ENCODE data around the gene LMTK2.

LMTK2 gene

DNA sequence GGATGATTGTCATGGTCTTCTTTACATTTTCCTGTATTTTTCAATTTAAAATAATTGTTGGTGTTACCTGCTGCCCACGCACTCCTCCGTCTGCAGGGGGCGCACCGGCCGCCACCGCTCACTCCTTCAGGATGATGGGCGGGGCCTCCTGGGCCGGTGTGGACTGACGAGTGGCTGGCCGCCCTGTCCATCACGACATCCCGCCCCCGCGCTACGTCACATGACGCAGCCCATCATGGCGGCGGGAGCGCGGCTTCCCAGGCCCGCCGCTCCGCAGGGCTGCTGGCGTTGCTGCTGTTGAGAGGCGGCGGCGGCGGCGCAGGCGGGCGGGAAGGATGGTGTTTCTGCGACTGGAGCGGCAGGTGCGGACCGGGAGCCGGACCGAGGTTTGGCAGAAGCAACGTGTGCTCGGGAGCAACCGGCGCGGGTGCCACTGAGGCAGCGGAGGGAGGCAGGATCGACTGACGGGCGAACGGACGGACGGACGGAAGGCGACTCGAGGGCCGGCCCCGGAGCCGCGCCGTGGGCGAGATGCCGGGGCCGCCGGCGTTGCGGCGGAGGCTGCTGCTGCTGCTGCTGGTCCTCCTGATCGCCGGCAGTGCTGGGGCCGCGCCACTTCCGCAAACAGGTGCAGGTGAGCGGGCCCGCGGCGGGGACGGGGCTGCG lies at the start of gene LMTK2:
TSS of gene LMTK2 (plus strand) at position 216 of the 666 bp plus-strand sequence. CDS start at position 532, 316 bp downstream.
- peak; percentile 79 for DNase-seq

DNA sequence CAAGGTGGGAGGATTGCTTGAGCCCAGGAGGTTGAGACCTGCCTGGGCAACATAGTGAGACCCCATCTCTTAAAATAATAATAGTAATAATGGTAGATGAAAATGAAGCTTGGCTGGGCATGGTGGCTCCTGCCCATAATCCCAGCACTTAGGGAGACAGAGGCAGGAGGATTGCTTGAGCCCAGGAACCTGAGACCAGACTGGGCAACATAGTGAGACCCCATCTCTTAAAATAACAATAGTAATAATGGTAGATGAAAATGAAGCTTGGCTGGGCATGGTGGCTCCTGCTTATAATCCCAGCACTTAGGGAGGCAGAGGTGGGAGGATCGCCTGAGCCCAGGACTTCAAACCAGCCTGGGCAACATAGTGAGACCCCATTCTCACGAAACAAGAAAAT lies 49.5 kb upstream of the LMTK2 start:
- no peak for DNase-seq

GRCh38 chr7:98058186-98058585 lies 48.5 kb upstream of the LMTK2 start:
- DNase-seq = no peak

DNA sequence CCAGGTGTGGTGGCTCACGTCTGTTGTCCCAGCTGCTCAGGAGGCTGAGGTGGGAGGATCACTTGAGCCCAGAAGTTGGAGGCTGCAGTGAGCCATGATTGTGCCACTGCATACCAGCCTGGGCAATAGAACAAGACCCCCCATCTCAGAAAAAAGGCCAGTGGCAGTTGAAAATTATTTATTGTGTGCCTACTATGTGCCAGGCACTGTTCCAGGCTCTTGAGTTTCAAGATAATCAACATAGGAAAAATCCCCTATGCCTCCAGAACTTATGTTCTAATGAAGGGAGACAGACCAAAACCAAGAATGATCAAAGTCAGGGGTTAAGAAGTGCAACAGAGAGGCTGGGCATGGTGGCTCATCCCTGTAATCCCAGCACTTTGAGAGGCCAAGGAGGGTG lies 42.4 kb upstream of the LMTK2 start:
- DNase-seq = no peak

DNA sequence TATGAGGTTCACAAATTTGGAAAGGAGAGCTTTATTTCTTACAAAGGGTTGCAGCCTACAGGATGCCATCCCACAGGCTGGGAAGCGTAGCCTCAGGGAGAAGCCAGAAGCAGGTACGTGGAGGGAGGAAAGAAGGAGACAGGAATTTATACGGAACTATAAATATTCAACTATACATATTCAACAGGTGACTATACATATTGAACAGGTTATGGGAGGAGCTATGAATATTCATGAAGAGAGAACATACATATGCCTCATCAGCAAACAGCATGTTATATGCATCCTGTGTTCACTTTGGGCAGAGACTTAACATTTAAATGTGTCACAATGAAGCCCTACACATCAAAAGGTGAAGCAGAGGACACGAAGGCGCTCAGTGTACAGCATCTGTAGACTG lies 40.5 kb upstream of the LMTK2 start:
- DNase-seq = no peak

DNA sequence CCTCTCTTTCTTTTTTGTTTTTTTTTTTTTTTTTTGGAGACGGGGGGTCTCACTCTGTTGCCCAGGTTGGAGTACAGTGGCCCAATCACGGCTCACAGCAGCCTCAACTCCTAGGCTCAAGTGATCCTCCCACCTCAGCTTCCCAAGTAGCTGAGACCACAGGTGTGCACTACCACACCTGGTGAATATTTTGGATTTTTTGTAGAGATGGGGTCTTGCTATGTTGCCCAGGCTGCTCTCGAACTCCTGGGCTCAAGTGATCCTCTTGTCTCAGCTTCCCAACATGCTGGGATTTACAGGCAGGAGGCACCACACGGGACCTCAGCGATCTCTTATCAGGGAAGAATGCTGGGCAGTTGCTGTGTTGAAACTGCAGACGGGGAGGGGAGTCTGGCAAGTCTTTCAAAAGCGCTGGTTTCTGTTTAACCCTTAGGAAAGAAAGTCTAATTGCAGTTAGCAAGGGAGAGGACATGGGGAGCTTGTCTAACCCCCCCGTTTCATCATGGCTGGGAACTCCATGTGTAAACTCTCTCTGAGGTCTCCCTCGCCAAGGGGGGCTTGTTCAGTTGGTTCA lies 39.6 kb upstream of the LMTK2 start:
- DNase-seq = no peak

DNA sequence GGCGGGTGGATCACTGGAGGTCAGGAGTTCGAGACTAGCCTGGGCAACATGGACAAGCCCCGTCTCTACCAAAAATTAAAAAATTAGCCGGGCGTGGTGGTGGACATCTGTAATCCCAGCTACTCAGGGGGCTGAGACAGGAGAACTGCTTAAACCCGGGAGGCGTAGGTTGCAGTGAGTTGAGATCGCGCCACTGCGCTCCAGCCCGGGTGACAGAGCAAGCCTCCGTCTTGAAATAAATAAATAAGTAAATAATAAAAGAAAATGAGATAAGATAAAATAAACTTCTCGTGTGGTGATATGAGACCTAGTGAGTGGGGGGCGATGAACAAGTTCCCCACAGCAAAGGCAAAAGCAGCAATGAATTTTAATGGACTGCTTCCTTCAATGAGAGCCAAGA lies 33.6 kb upstream of the LMTK2 start:
- DNase-seq = no peak

GRCh38 chr7:98075801-98076200 lies 30.9 kb upstream of the LMTK2 start:
- no peak for DNase-seq

- no peak for DNase-seq
Measured at GRCh38 chr7:98077762-98078161, 28.9 kb upstream of the LMTK2 start.

GRCh38 chr7:98078197-98078870 lies 28.3 kb upstream of the LMTK2 start:
- no peak for DNase-seq

DNA sequence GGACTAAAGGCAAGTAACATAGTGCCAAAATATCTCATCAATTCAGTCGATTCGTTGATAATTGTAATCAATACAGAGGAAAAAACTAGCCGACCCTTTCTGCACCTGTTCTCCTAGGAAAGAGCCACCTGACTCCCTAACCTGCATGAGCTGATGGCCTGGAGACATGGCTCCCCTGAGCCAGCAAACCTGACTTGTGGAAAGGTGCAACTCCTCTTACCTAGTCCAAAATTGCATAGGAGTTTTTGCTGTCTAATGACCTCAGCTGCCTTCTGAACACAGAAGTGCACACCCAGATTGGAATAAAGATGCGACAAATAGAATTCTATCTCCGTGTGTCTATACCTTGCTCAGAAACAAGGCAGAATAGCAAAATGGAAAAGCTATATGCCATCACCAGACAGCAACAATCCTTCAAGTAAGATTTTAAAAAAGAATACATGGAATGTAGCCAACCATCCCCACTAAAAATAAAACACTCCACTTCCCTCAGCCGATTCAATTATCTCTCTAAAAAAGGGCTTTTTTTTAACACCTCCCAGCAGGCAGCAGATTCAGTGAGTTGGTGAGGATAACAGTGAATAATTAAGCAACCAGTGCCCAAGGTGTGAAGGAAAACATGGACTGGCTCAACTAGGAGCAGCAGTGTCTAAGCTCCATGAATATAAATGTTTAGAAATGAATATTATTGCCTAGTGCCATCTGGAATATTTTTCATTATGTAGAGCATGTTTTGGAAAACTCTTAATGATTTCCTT lies 26.6 kb upstream of the LMTK2 start:
- no peak for DNase-seq

GRCh38 chr7:98081319-98081718 lies 25.3 kb upstream of the LMTK2 start:
- no peak for DNase-seq

GRCh38 chr7:98084631-98085030 lies 22.0 kb upstream of the LMTK2 start:
- no peak for DNase-seq

- no peak for DNase-seq
Measured at GRCh38 chr7:98085674-98086073, 21.0 kb upstream of the LMTK2 start.

DNA sequence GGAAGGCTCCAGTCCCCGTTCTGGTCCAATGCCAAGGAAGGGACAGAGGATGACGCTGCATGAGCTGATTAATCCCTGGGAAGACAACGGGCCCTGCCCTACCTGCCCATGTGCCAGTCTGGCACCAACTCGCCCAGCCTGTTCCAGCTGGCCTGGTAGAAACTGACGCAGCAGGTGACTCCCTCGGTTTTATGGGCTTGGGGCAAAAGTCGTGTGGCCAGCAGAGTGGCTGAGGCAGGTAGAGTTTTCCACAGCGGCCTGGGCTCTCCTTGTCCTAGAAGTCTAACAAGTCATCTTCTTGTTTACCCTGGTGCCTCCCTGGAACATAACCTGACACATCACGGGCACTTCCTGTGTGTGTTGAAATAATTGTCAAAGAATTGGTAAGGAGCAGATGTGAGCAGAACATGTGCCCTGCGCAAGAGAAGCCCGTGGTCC lies 20.4 kb upstream of the LMTK2 start:
- DNase-seq = no peak

DNA sequence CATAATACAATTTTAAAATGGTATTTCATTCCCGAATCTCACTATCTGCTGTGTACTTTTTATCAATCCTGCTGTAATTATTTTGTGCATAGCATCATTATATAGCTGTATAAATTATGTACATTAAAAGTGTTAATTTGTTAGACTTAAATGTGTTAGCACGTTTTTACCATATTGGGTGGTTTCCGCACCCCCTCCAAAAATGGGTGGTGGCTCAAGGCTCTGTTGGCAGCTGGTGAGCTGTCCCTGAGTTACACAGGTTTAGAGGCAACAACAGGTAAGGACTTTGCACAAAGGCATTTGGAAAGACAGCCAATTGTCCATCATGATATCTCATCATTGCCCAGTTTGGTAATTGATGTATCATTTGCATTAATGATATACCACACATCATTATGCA lies 18.6 kb upstream of the LMTK2 start:
- DNase-seq = no peak

DNA sequence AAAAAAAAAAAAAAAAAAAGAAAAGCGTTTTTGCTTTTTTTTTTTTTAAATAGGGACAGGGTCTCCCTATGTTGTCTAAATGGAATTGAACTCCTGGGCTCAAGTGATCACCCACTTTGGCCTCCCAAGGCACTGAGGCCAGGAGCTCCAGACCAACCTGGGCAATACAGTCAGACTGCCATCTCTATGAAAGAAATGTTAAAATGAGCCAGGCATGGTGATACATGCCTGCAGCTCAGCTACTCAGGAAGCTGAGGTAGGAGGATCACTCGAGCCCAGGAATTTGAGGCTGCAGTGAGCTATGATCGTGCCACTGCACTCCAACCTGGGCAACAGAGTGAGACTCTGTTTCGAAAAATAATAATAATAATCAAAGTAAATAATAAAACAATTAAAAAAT lies 16.5 kb upstream of the LMTK2 start:
- no peak for DNase-seq

GRCh38 chr7:98091061-98091460 lies 15.6 kb upstream of the LMTK2 start:
- no peak for DNase-seq

DNA sequence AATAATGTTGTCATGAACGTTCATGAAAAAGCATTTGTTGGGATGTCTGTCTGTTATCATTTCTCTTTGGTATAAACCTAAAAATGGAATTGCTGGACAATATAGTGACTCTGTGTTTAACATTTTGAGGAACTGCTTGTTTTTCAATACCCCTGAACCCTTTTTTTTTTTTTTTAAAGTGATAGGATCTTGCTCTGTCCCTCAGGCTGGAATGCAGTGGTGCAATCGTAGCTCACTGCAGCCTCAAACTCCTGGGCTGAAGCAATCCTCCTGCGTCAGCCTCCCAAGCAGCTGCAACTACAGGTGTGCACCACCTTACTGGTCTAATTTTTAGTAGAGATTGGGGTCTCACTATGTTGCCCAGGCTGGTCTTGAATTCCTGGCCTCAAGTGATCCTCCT lies 15.1 kb upstream of the LMTK2 start:
- no peak for DNase-seq

GRCh38 chr7:98097042-98097645 lies 9.5 kb upstream of the LMTK2 start:
- no peak for DNase-seq

- no peak for DNase-seq
Measured at GRCh38 chr7:98100088-98100487, 6.6 kb upstream of the LMTK2 start.

DNA sequence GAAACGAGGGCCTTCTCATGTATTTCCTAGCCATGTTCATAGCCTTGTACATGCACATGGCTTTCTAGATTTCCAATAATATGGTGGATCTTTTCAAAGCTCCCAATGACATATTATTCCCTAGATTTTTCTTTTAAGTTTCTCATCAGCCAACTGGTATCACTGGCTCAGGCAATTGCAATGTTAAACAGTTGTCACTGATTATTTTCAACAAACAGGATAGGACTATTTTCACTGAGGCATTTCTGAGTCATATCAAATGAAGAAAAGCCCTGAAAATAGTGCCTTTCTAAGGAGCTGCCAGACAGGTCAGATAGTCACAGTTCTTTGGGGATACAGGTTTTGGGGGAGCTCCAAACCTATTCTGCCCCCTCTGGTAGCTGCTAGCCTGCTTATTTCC lies 4.5 kb upstream of the LMTK2 start:
- no peak for DNase-seq

DNA sequence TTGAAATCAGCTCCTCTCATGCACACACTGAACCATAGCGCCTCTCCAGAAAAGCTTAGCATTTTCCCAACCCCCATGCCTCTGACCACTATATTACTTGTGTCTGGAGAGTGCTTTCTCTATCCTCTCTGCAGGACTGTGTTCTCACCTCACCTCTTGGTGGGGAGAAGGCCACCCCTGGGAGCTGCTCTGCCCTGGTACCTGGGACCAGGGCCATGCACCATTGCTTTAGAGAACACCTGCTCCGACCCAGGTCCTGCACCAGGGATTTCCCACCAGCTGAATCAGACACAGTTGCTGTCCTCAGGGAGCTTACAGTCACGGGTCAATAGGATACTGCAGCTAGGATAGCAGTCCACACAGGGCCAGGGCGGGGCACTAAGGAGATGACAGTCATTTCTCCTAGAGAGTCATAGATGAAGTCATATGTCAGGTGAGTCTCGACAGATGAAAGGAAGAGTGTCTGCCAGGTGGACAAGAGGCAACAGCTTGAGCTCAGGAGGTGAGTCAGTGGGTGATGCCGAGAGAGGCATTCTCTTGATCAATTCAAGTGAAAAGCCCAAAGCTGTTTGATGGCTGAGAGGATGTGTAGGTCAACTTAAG lies 619 bp upstream of the LMTK2 start:
- no peak for DNase-seq

Measured in NCI-H748 treated with DMSO at 0.1 percent for 48 hours (cell line).